ENCODE measurements around the gene OR13J1.
"Not testable (repeated sequence)": the region's sequence is repeated elsewhere in the genome, so short reads cannot be mapped to it uniquely, and the experiment has no call there.

GRCh38 chr9:35884908-35885307, 14.7 kb upstream of the OR13J1 start:
- TF ChIP-seq CTCF (IDR thresholded peaks at IDR 0.05); POLR2A (IDR thresholded peaks at IDR 0.05); POLR2AphosphoS5 (IDR thresholded peaks at IDR 0.05); EP300 (IDR thresholded peaks at IDR 0.05; ENCODE audit: low read depth): not testable (repeated sequence)
